ENCODE measurements around the gene CHST4. TPM values are rescaled to one million over a fixed set of nuclear protein-coding genes. Genes with fewer than 3 reads are reported as not detected.

Gene CHST4
- total and polyA plus RNA-seq, 2 experiments from 2014 or later: not detected

- DNase-seq (ENCODE audit: low read depth in 1 of 2, low spot score in 1 of 2): no peak
- H3K36me3 ChIP-seq: no peaks in the 10 kb centered on the region
- H3K9me3 ChIP-seq (ENCODE audit: low read depth): no peaks in the 10 kb centered on the region
- no peak for TF ChIP-seq CTCF (IDR thresholded peaks at IDR 0.05; ENCODE audit: low read depth, low read length)
- peaks cover 6% of the 10 kb centered on the region for H3K4me1 ChIP-seq (ENCODE audit: low read depth)
- no peak overlapping the region for H3K27ac ChIP-seq
- H3K4me3 ChIP-seq: no peak overlapping the region
- H3K27me3 ChIP-seq: peaks cover 5% of the 10 kb centered on the region
Observed at GRCh38 chr16:71524566-71525553, 1.4 kb upstream of the CHST4 start.

GRCh38 chr16:71528257-71528656 is 2.0 kb downstream of the CHST4 start:
- Histone ChIP-seq H3K4me3 (no peak overlapping the region), H3K27me3 (peaks cover 5% of the 10 kb centered on the region), H3K36me3 (no peaks in the 10 kb centered on the region), H3K4me1 (ENCODE audit: low read depth) (peaks cover 6% of the 10 kb centered on the region), H3K27ac (no peak overlapping the region), H3K9me3 (ENCODE audit: low read depth) (no peaks in the 10 kb centered on the region)
- no peak for TF ChIP-seq CTCF (IDR thresholded peaks at IDR 0.05; ENCODE audit: low read depth, low read length)
- no peak for DNase-seq (ENCODE audit: low read depth in 1 of 2, low spot score in 1 of 2)

- TF ChIP-seq CTCF (IDR thresholded peaks at IDR 0.05; ENCODE audit: low read depth, low read length): no peak
- DNase-seq (ENCODE audit: low read depth in 1 of 2, low spot score in 1 of 2): no peak
- Histone ChIP-seq H3K27me3 (peaks cover 5% of the 10 kb centered on the region), H3K4me3 (no peak overlapping the region), H3K27ac (no peak overlapping the region), H3K4me1 (ENCODE audit: low read depth) (peaks cover 6% of the 10 kb centered on the region), H3K9me3 (ENCODE audit: low read depth) (no peaks in the 10 kb centered on the region), H3K36me3 (no peaks in the 10 kb centered on the region)
Observed at GRCh38 chr16:71528863-71529262, 2.6 kb downstream of the CHST4 start.

- H3K4me1 ChIP-seq (ENCODE audit: low read depth): no peaks in the 10 kb centered on the region
- no peak for TF ChIP-seq CTCF (IDR thresholded peaks at IDR 0.05; ENCODE audit: low read depth, low read length)
- H3K27me3 ChIP-seq: no peaks in the 10 kb centered on the region
- no peak for DNase-seq (ENCODE audit: low read depth in 1 of 2, low spot score in 1 of 2)
- no peaks in the 10 kb centered on the region for H3K36me3 ChIP-seq
- H3K4me3 ChIP-seq: no peak overlapping the region
- H3K27ac ChIP-seq: no peak overlapping the region
- no peaks in the 10 kb centered on the region for H3K9me3 ChIP-seq (ENCODE audit: low read depth)
Observed at GRCh38 chr16:71532366-71532765, 6.1 kb downstream of the CHST4 start.

- no peaks in the 10 kb centered on the region for H3K9me3 ChIP-seq (ENCODE audit: low read depth)
- no peak for DNase-seq (ENCODE audit: low read depth in 1 of 2, low spot score in 1 of 2)
Observed at GRCh38 chr16:71536752-71537499, 10.7 kb downstream of the CHST4 start.

More at GRCh38 chr16:71536752-71537499, 10.7 kb downstream of the CHST4 start:
- H3K4me3 ChIP-seq: no peak overlapping the region
- no peaks in the 10 kb centered on the region for H3K27me3 ChIP-seq
- H3K27ac ChIP-seq: no peak overlapping the region
- no peaks in the 10 kb centered on the region for H3K4me1 ChIP-seq (ENCODE audit: low read depth)
- H3K36me3 ChIP-seq: no peaks in the 10 kb centered on the region
- no peak for TF ChIP-seq CTCF (IDR thresholded peaks at IDR 0.05; ENCODE audit: low read depth, low read length)

Measured in cardiac muscle cell (in vitro differentiated cells and primary cell).